ENCODE data around the gene STAC3. TPM values are rescaled to one million over a fixed set of nuclear protein-coding genes. Genes with fewer than 3 reads are reported as not detected.

The STAC3 gene
- total RNA-seq, 1 donor from 2014 or later, result 12.1 TPM

DNA sequence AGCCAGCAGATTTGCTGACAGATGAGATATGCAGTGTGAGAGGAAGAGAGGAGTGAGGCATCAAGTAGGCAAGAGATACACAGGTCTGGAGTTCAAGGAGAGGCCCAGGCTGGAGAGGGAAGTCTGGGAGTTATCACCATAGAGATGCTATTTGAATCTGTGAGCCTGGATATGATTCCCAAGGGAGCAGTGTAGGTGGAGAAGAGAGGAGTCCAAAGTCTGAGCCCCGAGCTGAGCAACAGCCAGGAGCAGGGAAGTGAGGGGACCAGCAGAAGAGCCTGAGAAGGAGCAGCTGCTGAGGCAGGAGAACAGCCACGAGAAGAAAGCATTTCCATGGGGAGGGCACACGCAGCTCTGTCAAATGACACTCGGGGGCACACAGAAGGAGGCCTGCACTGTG, 54.5 kb downstream of the STAC3 start:
- no peak for DNase-seq
- Mint-ChIP-seq H3K27me3 (ENCODE audit: unreplicated experiment) (peaks cover 25% of the 10 kb centered on the region), H3K27ac (ENCODE audit: unreplicated experiment) (peak overlapping the region; percentile 39), H3K36me3 (ENCODE audit: unreplicated experiment) (peaks cover 12% of the 10 kb centered on the region), H3K4me3 (ENCODE audit: unreplicated experiment) (no peak overlapping the region), H3K4me1 (ENCODE audit: low read depth, unreplicated experiment) (peaks cover 3% of the 10 kb centered on the region), H3K9me3 (ENCODE audit: unreplicated experiment) (peaks cover 6% of the 10 kb centered on the region)
- TF ChIP-seq, protein P1, sequence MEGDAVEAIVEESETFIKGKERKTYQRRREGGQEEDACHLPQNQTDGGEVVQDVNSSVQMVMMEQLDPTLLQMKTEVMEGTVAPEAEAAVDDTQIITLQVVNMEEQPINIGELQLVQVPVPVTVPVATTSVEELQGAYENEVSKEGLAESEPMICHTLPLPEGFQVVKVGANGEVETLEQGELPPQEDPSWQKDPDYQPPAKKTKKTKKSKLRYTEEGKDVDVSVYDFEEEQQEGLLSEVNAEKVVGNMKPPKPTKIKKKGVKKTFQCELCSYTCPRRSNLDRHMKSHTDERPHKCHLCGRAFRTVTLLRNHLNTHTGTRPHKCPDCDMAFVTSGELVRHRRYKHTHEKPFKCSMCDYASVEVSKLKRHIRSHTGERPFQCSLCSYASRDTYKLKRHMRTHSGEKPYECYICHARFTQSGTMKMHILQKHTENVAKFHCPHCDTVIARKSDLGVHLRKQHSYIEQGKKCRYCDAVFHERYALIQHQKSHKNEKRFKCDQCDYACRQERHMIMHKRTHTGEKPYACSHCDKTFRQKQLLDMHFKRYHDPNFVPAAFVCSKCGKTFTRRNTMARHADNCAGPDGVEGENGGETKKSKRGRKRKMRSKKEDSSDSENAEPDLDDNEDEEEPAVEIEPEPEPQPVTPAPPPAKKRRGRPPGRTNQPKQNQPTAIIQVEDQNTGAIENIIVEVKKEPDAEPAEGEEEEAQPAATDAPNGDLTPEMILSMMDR (IDR thresholded peaks at IDR 0.05; ENCODE audit: partially characterized antibody, unreplicated experiment), result no peak

DNA sequence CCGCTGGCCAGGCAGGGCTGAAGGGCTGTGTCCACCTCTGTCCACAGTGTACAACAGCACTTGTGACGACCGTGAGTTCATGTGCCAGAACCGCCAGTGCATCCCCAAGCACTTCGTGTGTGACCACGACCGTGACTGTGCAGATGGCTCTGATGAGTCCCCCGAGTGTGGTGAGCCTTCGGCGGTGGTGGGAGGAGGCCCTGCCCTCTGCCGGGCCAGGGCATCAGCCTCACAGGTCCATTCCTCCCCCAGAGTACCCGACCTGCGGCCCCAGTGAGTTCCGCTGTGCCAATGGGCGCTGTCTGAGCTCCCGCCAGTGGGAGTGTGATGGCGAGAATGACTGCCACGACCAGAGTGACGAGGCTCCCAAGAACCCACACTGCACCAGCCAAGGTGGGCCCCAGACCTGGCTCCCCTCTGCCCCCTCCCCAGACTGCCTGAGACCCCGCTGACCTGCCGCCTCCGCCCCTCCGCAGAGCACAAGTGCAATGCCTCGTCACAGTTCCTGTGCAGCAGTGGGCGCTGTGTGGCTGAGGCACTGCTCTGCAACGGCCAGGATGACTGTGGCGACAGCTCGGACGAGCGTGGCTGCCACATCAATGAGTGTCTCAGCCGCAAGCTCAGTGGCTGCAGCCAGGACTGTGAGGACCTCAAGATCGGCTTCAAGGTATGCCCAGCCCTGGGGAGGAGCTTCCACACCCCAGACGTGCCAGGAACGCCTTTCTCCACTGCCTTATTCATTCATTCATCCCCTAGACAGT, 55.2 kb downstream of the STAC3 start:
- TF ChIP-seq, protein P1 (IDR thresholded peaks at IDR 0.05; ENCODE audit: partially characterized antibody, unreplicated experiment), result no peak
- Mint-ChIP-seq H3K27me3 (ENCODE audit: unreplicated experiment) (peaks cover 22% of the 10 kb centered on the region), H3K36me3 (ENCODE audit: unreplicated experiment) (peaks cover 9% of the 10 kb centered on the region), H3K4me3 (ENCODE audit: unreplicated experiment) (no peak overlapping the region), H3K9me3 (ENCODE audit: unreplicated experiment) (peaks cover 6% of the 10 kb centered on the region), H3K4me1 (ENCODE audit: low read depth, unreplicated experiment) (peaks cover 3% of the 10 kb centered on the region), H3K27ac (ENCODE audit: unreplicated experiment) (no peak overlapping the region)
- no peak for DNase-seq

DNA sequence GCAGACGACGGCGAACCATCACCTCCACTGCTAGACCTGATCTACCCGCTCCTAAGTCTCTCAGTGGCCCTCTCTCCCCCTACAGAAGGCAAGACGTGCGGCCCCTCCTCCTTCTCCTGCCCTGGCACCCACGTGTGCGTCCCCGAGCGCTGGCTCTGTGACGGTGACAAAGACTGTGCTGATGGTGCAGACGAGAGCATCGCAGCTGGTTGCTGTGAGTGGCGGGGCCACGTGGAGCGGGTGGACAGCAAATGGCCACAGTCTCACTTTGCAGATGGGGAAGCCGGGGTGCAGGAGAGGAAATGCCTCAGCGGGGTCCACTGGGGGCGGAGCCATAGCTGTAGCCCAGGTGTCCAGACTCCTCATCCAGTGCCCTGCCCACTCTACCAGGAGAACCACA, 55.8 kb downstream of the STAC3 start:
- TF ChIP-seq, protein P1 (IDR thresholded peaks at IDR 0.05; ENCODE audit: partially characterized antibody, unreplicated experiment), result no peak
- peaks cover 3% of the 10 kb centered on the region for H3K4me1 Mint-ChIP-seq (ENCODE audit: low read depth, unreplicated experiment)
- H3K36me3 Mint-ChIP-seq (ENCODE audit: unreplicated experiment), result peaks cover 9% of the 10 kb centered on the region
- H3K9me3 Mint-ChIP-seq (ENCODE audit: unreplicated experiment), result peaks cover 6% of the 10 kb centered on the region
- peaks cover 22% of the 10 kb centered on the region for H3K27me3 Mint-ChIP-seq (ENCODE audit: unreplicated experiment)
- H3K27ac Mint-ChIP-seq (ENCODE audit: unreplicated experiment), result no peak overlapping the region
- no peak overlapping the region for H3K4me3 Mint-ChIP-seq (ENCODE audit: unreplicated experiment)
- DNase-seq, result no peak

DNA sequence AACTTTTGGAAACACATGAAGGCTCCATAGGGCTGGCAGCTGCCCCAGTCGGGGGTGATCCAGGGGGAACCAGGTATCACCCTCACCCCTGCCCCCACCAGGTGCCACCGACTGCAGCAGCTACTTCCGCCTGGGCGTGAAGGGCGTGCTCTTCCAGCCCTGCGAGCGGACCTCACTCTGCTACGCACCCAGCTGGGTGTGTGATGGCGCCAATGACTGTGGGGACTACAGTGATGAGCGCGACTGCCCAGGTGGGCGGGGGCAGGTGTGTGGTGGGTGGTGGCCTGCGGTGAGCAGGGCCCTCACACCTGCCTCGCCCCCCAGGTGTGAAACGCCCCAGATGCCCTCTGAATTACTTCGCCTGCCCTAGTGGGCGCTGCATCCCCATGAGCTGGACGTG, 56.7 kb downstream of the STAC3 start:
- no peak for DNase-seq
- Mint-ChIP-seq H3K27me3 (ENCODE audit: unreplicated experiment) (peaks cover 20% of the 10 kb centered on the region), H3K4me1 (ENCODE audit: low read depth, unreplicated experiment) (peaks cover 3% of the 10 kb centered on the region), H3K9me3 (ENCODE audit: unreplicated experiment) (peaks cover 6% of the 10 kb centered on the region), H3K27ac (ENCODE audit: unreplicated experiment) (no peak overlapping the region), H3K4me3 (ENCODE audit: unreplicated experiment) (no peak overlapping the region), H3K36me3 (ENCODE audit: unreplicated experiment) (peaks cover 9% of the 10 kb centered on the region)
- TF ChIP-seq, protein P1 (IDR thresholded peaks at IDR 0.05; ENCODE audit: partially characterized antibody, unreplicated experiment), result no peak

DNA sequence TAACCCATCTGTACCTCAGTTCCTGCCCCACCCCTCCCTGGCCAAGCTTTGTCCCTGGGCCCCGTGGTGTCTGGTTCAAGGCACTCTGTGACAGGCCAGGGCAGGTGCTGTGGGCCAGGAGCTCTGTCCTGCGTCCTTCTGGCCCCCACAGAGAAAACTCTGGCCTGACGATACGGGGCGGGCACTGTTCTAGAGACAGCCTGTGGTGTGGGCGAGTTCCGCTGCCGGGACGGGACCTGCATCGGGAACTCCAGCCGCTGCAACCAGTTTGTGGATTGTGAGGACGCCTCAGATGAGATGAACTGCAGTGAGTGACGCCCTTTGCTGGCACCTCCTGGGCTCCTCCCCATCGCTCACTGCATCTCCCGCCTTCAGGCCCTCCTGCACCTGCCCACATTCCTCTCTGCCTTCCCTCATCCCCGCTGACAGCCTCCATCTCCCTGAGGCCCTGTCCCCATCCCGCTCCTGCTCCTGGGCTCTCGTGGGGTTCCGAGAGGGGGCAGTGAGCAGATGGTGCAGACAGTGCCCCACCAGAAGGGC, 57.2 kb downstream of the STAC3 start:
- H3K27ac Mint-ChIP-seq (ENCODE audit: unreplicated experiment), result no peak overlapping the region
- H3K4me3 Mint-ChIP-seq (ENCODE audit: unreplicated experiment), result no peak overlapping the region
- peaks cover 3% of the 10 kb centered on the region for H3K4me1 Mint-ChIP-seq (ENCODE audit: low read depth, unreplicated experiment)
- no peak for DNase-seq
- H3K27me3 Mint-ChIP-seq (ENCODE audit: unreplicated experiment), result peaks cover 20% of the 10 kb centered on the region
- H3K9me3 Mint-ChIP-seq (ENCODE audit: unreplicated experiment), result peaks cover 6% of the 10 kb centered on the region
- TF ChIP-seq, protein P1 (IDR thresholded peaks at IDR 0.05; ENCODE audit: partially characterized antibody, unreplicated experiment), result no peak
- peaks cover 9% of the 10 kb centered on the region for H3K36me3 Mint-ChIP-seq (ENCODE audit: unreplicated experiment)
